GM19395 (cell line): ENCODE measurements around the gene TFDP2.

ENCODE experiments used
- ATAC-seq: cut with Tn5 transposase; IDR thresholded peaks from one replicate; pipeline ENCODE4 v1.9.1; 2021; ENCODE audit warnings: mild to moderate bottlenecking, moderate library complexity; ENCODE audit not compliant: unreplicated experiment

TFDP2 gene

GRCh38 chr3:141972399-141972798 lies 176.9 kb downstream of the TFDP2 start:
- ATAC-seq, result no peak

- no peak for ATAC-seq
Observed at GRCh38 chr3:141971571-141971970, 177.8 kb downstream of the TFDP2 start.

- ATAC-seq, result no peak
Observed at GRCh38 chr3:141969711-141970110, 179.6 kb downstream of the TFDP2 start.

- ATAC-seq, result no peak
Observed at GRCh38 chr3:141965471-141965870, 183.9 kb downstream of the TFDP2 start.

GRCh38 chr3:141963301-141963700 lies 186.0 kb downstream of the TFDP2 start:
- ATAC-seq, result no peak

- ATAC-seq, result no peak
Observed at GRCh38 chr3:141960731-141961130, 188.6 kb downstream of the TFDP2 start.

- ATAC-seq, result no peak
Observed at GRCh38 chr3:141959589-141960554, 189.5 kb downstream of the TFDP2 start.

- no peak for ATAC-seq
Observed at GRCh38 chr3:141955175-141955574, 194.2 kb downstream of the TFDP2 start.

GRCh38 chr3:141952611-141953010 lies 196.7 kb downstream of the TFDP2 start:
- ATAC-seq, result no peak

- ATAC-seq, result no peak
Observed at GRCh38 chr3:141950572-141951493, 198.5 kb downstream of the TFDP2 start.

GRCh38 chr3:141949972-141950371 lies 199.4 kb downstream of the TFDP2 start:
- no peak for ATAC-seq

GRCh38 chr3:141949399-141949798 lies 199.9 kb downstream of the TFDP2 start:
- ATAC-seq, result no peak

GRCh38 chr3:141945726-141946485 lies 203.4 kb downstream of the TFDP2 start:
- no peak for ATAC-seq

GRCh38 chr3:141942006-141942405 lies 207.3 kb downstream of the TFDP2 start:
- ATAC-seq, result no peak

GRCh38 chr3:141941093-141941492 lies 208.3 kb downstream of the TFDP2 start:
- ATAC-seq, result no peak

- no peak for ATAC-seq
Observed at GRCh38 chr3:141940194-141940776, 209.1 kb downstream of the TFDP2 start.

- no peak for ATAC-seq
Observed at GRCh38 chr3:141939759-141940158, 209.6 kb downstream of the TFDP2 start.

- no peak for ATAC-seq
Observed at GRCh38 chr3:141938011-141938500, 211.3 kb downstream of the TFDP2 start.

GRCh38 chr3:141934354-141934753 lies 215.0 kb downstream of the TFDP2 start:
- no peak for ATAC-seq
